ENCODE measurements around the gene SF3B3.

- no peak for TF ChIP-seq TAF1 (IDR thresholded peaks at IDR 0.05; ENCODE audit: borderline replicate concordance, low read depth, low read length)
- no peak for TF ChIP-seq CHD2 (IDR thresholded peaks at IDR 0.05; ENCODE audit: low read length, partially characterized antibody)
- TF ChIP-seq SMC3 (IDR thresholded peaks at IDR 0.05; ENCODE audit: low read depth, low read length) = no peak
- TF ChIP-seq GABPA (IDR thresholded peaks at IDR 0.05; ENCODE audit: low read depth) = no peak
- TF ChIP-seq MEF2A (IDR thresholded peaks at IDR 0.05; ENCODE audit: borderline replicate concordance, low read depth) = no peak
- no peak for TF ChIP-seq CTCF (IDR thresholded peaks at IDR 0.05)
- no peak for TF ChIP-seq POLR2AphosphoS5 (IDR thresholded peaks at IDR 0.05; ENCODE audit: low read depth, low read length)
- TF ChIP-seq SIN3A (IDR thresholded peaks at IDR 0.05; ENCODE audit: borderline replicate concordance, low read depth, low read length) = no peak
- no peak for TF ChIP-seq RFX5 (IDR thresholded peaks at IDR 0.05; ENCODE audit: low read length)
- no peak for TF ChIP-seq PBX3 (IDR thresholded peaks at IDR 0.05)
- TF ChIP-seq EP300 (IDR thresholded peaks at IDR 0.05; ENCODE audit: borderline replicate concordance in 1 of 2, low read depth in 1 of 2, low read length in 1 of 2) = no peak
These were observed 69.9 kb downstream of the SF3B3 start for GRCh38 chr16:70593544-70593943.

All from SK-N-SH (cell line).